ENCODE data around the gene PPP1R11. TPM values are rescaled to one million over a fixed set of nuclear protein-coding genes. Genes with fewer than 3 reads are reported as not detected.

PPP1R11 gene
- total RNA-seq, 5 donors from 2014 or later (not counting 1 experiment from before 2014, with no cell fraction given): 47.2 to 61.4 (median 55.6) TPM

DNA sequence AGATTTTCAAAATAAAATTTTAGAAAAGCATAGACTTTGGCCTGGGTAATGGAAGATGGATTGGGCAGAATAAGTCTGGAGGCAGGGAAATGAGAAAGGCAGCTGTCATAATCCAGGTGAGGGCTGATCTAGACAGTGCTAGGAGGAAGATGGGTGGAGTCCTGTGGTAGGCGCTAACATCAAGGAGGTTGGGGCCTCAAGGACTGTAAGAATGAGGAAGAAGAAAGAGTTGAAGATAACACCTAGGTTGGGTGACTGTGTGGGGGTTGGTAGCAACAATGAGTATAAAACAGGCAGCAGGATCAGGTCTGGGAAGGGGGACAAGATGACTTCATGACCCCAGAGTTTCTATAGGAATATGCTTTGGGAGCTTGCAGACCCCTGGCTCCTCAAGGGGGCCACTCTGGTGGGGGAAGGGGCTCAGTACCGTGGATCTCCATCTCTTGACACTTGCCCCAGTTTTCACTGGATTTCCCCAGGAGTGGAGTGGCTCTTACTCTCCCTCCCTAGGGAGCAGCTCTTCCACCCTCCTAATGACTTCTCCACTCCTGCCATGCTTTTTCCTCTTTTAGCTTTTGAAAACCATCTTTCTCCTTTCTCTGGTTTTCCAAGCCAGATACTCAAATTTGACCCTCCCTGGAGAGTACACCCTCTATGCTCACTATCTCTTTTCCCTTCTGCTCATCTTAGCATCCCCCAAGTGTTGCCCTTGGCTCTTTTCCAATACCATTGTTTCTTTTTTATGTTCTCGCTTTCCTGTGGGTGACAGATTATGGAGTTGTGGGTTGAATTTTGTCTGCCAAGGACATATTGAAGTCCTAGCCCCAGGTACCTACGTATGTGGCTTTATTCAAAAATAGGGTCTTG lies 31.1 kb downstream of the PPP1R11 start:
- peaks cover 32 to 53% of the 10 kb centered on the region in 2 donors for H3K27me3 Mint-ChIP-seq

DNA sequence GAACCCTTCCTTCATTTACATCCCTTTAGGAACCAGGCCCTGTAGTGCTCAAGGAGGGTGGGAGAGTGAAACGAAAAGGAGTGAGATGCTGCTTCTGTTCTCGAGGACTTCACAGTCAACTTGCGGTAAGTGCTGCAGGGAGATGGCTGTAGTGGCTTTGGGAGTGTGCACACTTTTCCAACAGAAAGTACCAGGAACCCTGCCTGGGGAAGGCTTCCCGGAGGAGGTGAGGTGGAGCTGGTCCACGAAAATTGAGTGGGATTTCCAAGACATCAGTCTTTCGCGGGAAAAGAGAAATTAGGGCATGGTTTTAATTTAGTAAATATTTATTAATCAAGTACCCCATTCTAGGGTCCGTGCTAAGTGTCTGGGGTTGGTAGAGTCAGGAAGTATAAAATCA lies 33.2 kb downstream of the PPP1R11 start:
- ChIA-PET CTCF (interaction anchor here in 1 of 2 donors (0.7 kb wide), 1 partner anchor 31 kb away, joined by 3 read pairs; no protein-coding TSS in a partner anchor), POLR2A (no interaction called here)
- peak overlapping the region; percentile 52 to 64 (median 63) for H3K4me3 Mint-ChIP-seq
- Histone ChIP-seq H3K4me1 (ENCODE audit: control insufficient read depth in 1 of 2, extremely low read depth in 1 of 2, insufficient read depth in 2 of 2, low read length in 2 of 2) (peaks cover 43 to 47% of the 10 kb centered on the region in 2 experiments), H3K36me3 (ENCODE audit: control insufficient read depth in 2 of 2, extremely low read depth in 1 of 2, insufficient read depth in 1 of 2, low read length in 1 of 2) (no peaks in the 10 kb centered on the region), H3K9me3 (no peaks in the 10 kb centered on the region), H3K27ac (ENCODE audit: low read length) (no peak overlapping the region), H3K27me3 (replicated peaks in 1 of 2; ENCODE audit: control insufficient read depth in 2 of 2, extremely low read depth in 1 of 2, insufficient read depth in 2 of 2, low read length in 1 of 2) (peaks cover 17 to 49% of the 10 kb centered on the region in 2 experiments), H3K4me3 (ENCODE audit: control insufficient read depth in 1 of 2, extremely low read depth in 1 of 2, low read length in 1 of 2) (no peak overlapping the region)
- H3K4me1 Mint-ChIP-seq: peaks cover 52 to 60% (median 52%) of the 10 kb centered on the region in 3 donors
- peaks cover 24 to 44% of the 10 kb centered on the region in 2 donors for H3K27me3 Mint-ChIP-seq
- no peak overlapping the region for H3K27ac Mint-ChIP-seq
- no peaks in the 10 kb centered on the region for H3K36me3 Mint-ChIP-seq
- H3K9me3 Mint-ChIP-seq: no peaks in the 10 kb centered on the region
- ATAC-seq (replicated peaks in 1 of 4) (no peak), DNase-seq (no peak)
- WGBS (ENCODE audit: insufficient coverage): 100% methylated on average over 1 of the region's 8 CpGs

More for the DNA sequence above, 31.1 kb downstream of the PPP1R11 start:
- H3K4me3 ChIP-seq (ENCODE audit: control insufficient read depth in 1 of 2, extremely low read depth in 1 of 2, low read length in 1 of 2): no peak overlapping the region
- no peak overlapping the region for H3K27ac ChIP-seq (ENCODE audit: low read length)
- Mint-ChIP-seq H3K9me3 (no peaks in the 10 kb centered on the region), H3K4me3 (peak overlapping the region in 1 of 3 donors; percentile 17), H3K27ac (peak overlapping the region in 1 of 2 donors; percentile 1), H3K36me3 (no peaks in the 10 kb centered on the region), H3K4me1 (peaks cover 46 to 54% (median 52%) of the 10 kb centered on the region in 3 donors)
- POLR2A ChIA-PET: no interaction called here
- H3K9me3 ChIP-seq: no peaks in the 10 kb centered on the region
- H3K27me3 ChIP-seq (replicated peaks in 1 of 2; ENCODE audit: control insufficient read depth in 2 of 2, extremely low read depth in 1 of 2, insufficient read depth in 2 of 2, low read length in 1 of 2): peaks cover 12 to 56% of the 10 kb centered on the region in 2 experiments
- peaks cover 39 to 40% of the 10 kb centered on the region in 2 experiments for H3K4me1 ChIP-seq (ENCODE audit: control insufficient read depth in 1 of 2, extremely low read depth in 1 of 2, insufficient read depth in 2 of 2, low read length in 2 of 2)
- CTCF ChIA-PET: interaction anchor here in 1 of 2 donors (0.6 kb wide), 1 partner anchor 1032 kb away, joined by 3 read pairs; no protein-coding TSS in a partner anchor
- ATAC-seq (replicated peaks in 1 of 4) (peak; percentile 31 to 86 (median 57)), DNase-seq (peak in 2 of 35 experiments; percentile 10 to 38)
- no peaks in the 10 kb centered on the region for H3K36me3 ChIP-seq (ENCODE audit: control insufficient read depth in 2 of 2, extremely low read depth in 1 of 2, insufficient read depth in 1 of 2, low read length in 1 of 2)
- 35% methylated on average over 3 of the region's 4 CpGs for WGBS (ENCODE audit: insufficient coverage)

GRCh38 chr6:30100585-30101443 lies 33.8 kb downstream of the PPP1R11 start:
- Mint-ChIP-seq H3K9me3 (no peaks in the 10 kb centered on the region), H3K4me1 (peaks cover 52 to 60% (median 52%) of the 10 kb centered on the region in 3 donors), H3K27me3 (peaks cover 24 to 39% of the 10 kb centered on the region in 2 donors), H3K4me3 (peak overlapping the region; percentile 77 to 86 (median 82)), H3K36me3 (no peaks in the 10 kb centered on the region), H3K27ac (peak overlapping the region in 1 of 2 donors; percentile 43)
- DNase-seq (peak in 5 of 35 experiments; percentile 5 to 33 (median 8)), ATAC-seq (replicated peaks in 1 of 4) (no peak)
- Histone ChIP-seq H3K4me1 (ENCODE audit: control insufficient read depth in 1 of 2, extremely low read depth in 1 of 2, insufficient read depth in 2 of 2, low read length in 2 of 2) (peaks cover 43 to 47% of the 10 kb centered on the region in 2 experiments), H3K4me3 (ENCODE audit: control insufficient read depth in 1 of 2, extremely low read depth in 1 of 2, low read length in 1 of 2) (peak overlapping the region; percentile 39 to 49), H3K27ac (ENCODE audit: low read length) (no peak overlapping the region), H3K36me3 (ENCODE audit: control insufficient read depth in 2 of 2, extremely low read depth in 1 of 2, insufficient read depth in 1 of 2, low read length in 1 of 2) (no peaks in the 10 kb centered on the region), H3K27me3 (replicated peaks in 1 of 2; ENCODE audit: control insufficient read depth in 2 of 2, extremely low read depth in 1 of 2, insufficient read depth in 2 of 2, low read length in 1 of 2) (peaks cover 17 to 46% of the 10 kb centered on the region in 2 experiments), H3K9me3 (no peaks in the 10 kb centered on the region)
- 6% methylated on average over 22 of the region's 47 CpGs for WGBS (ENCODE audit: insufficient coverage)
- ChIA-PET CTCF (interaction anchor here in 1 of 2 donors (1.6 kb wide), 1 partner anchor 31 kb away, joined by 12 read pairs; no protein-coding TSS in a partner anchor), POLR2A (no interaction called here)

DNA sequence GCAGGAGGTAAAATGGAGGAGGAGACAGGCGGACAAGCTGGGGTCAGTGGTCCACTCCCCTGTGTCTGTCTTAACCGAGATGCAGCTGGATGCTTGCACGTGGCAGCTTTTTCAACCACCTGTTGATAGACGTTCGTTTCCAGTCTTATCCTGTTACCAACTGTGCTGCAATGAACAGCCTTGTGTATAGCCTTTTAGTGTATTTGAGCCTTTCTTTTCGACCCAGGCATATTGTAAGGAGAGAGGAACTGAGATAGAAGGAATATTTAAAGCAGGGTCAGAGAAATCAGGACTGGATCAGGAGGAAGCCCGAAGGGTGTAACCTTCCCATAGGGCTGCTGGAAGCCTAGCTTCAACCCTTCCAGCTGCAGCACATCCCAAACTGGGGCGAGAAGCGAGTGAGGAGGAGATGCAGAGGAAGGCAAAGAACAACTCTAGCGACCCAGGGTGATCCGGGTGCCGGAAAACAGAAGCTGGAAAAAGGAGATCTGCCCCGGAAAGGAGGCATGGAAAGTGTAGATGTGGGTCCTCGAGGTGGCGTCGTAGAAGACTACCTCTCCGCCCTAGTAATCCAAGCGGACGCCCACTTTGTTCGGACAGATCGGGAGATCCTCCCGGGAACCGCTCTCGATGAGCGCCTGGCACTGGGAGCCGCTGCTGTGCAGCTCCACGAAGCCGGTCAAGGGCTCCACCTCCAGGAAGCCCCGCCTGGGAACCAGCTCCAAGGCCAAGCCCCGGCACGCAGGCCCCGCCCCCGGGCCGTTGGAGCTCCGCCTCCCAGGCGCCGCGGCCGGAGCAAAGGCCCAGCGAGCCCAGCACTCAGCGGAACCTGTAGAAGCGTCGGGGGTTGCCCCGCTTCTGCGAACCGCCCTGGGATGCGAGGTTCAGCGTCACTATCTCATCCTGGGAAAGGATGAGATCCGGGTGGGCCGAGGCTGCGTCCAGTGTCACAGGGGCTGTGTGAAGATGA lies 34.7 kb downstream of the PPP1R11 start:
- under 1% methylated on average over 38 of the region's 51 CpGs for WGBS (ENCODE audit: insufficient coverage)
- H3K27me3 ChIP-seq (replicated peaks in 1 of 2; ENCODE audit: control insufficient read depth in 2 of 2, extremely low read depth in 1 of 2, insufficient read depth in 2 of 2, low read length in 1 of 2): peaks cover 17 to 52% of the 10 kb centered on the region in 2 experiments
- H3K4me1 Mint-ChIP-seq: peaks cover 52 to 60% (median 52%) of the 10 kb centered on the region in 3 donors

DNA sequence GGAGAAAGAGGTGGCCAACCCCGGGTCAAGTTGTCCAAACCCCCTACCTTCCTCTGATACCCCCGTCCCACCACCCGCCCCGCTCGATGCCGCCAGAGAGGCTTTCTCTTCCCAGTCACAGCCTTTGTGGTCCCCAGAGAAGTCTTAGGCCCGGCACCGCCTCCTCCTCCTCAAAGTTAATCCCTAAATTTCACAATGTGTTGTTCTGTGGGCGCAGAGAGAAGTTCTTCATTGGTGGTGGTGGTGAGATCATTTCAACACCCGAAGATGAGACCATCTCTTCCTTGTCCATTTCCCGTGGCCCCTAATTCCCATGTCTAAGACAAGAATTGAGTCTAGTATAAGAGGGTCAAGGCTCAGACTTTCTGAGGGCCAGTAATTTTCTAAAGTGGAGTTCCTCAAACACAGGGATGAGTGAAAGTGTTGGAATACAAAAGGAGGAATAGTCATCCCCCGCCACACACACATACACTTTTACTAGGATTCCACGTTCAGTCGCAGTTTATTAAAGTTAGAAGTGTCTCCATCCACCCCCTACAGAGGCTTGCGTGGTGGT lies 35.5 kb downstream of the PPP1R11 start:
- ChIA-PET POLR2A (no interaction called here), CTCF (interaction anchor here in 1 of 2 donors (0.7 to 3.5 kb wide), 8 partner anchors 8 to 68 kb away, joined by 3 to 115 read pairs (median 8); no protein-coding TSS in a partner anchor)
- H3K27ac Mint-ChIP-seq: peak overlapping the region; percentile 63 to 77
- H3K4me1 ChIP-seq (ENCODE audit: control insufficient read depth in 1 of 2, extremely low read depth in 1 of 2, insufficient read depth in 2 of 2, low read length in 2 of 2): peaks cover 37 to 45% of the 10 kb centered on the region in 2 experiments
- peak in 2 of 35 experiments; percentile 12 to 19 for DNase-seq
- no peaks in the 10 kb centered on the region for H3K9me3 Mint-ChIP-seq
- H3K4me3 Mint-ChIP-seq: peak overlapping the region; percentile 82 to 86 (median 84)
- WGBS (ENCODE audit: insufficient coverage): 60% methylated on average over 1 of the region's 15 CpGs
- no peaks in the 10 kb centered on the region for H3K9me3 ChIP-seq
- ATAC-seq (replicated peaks in 1 of 4): peak; percentile 18 to 29 (median 22)
- peaks cover 46 to 55% (median 48%) of the 10 kb centered on the region in 3 donors for H3K4me1 Mint-ChIP-seq
- peaks cover 17 to 50% of the 10 kb centered on the region in 2 experiments for H3K27me3 ChIP-seq (replicated peaks in 1 of 2; ENCODE audit: control insufficient read depth in 2 of 2, extremely low read depth in 1 of 2, insufficient read depth in 2 of 2, low read length in 1 of 2)
- peak overlapping the region in 1 of 2 donors; percentile 39 for H3K4me3 ChIP-seq (ENCODE audit: control insufficient read depth in 1 of 2, extremely low read depth in 1 of 2, low read length in 1 of 2)
- H3K36me3 ChIP-seq (ENCODE audit: control insufficient read depth in 2 of 2, extremely low read depth in 1 of 2, insufficient read depth in 1 of 2, low read length in 1 of 2): no peaks in the 10 kb centered on the region
- H3K36me3 Mint-ChIP-seq: no peaks in the 10 kb centered on the region
- H3K27ac ChIP-seq (ENCODE audit: low read length): peak overlapping the region; percentile 21
- H3K27me3 Mint-ChIP-seq: peaks cover 21 to 46% of the 10 kb centered on the region in 2 donors

More for the DNA sequence above, 34.7 kb downstream of the PPP1R11 start:
- peak overlapping the region; percentile 43 to 77 for H3K27ac Mint-ChIP-seq
- no peaks in the 10 kb centered on the region for H3K9me3 Mint-ChIP-seq
- CTCF ChIA-PET: interaction anchor here in 1 of 2 donors (1.6 kb wide), 1 partner anchor 30 kb away, joined by 12 read pairs; no protein-coding TSS in a partner anchor
- H3K4me1 ChIP-seq (ENCODE audit: control insufficient read depth in 1 of 2, extremely low read depth in 1 of 2, insufficient read depth in 2 of 2, low read length in 2 of 2): peaks cover 43 to 47% of the 10 kb centered on the region in 2 experiments
- H3K9me3 ChIP-seq: no peaks in the 10 kb centered on the region
- peak overlapping the region; percentile 77 to 86 (median 82) for H3K4me3 Mint-ChIP-seq
- POLR2A ChIA-PET: no interaction called here
- peak overlapping the region; percentile 39 to 49 for H3K4me3 ChIP-seq (ENCODE audit: control insufficient read depth in 1 of 2, extremely low read depth in 1 of 2, low read length in 1 of 2)
- H3K36me3 ChIP-seq (ENCODE audit: control insufficient read depth in 2 of 2, extremely low read depth in 1 of 2, insufficient read depth in 1 of 2, low read length in 1 of 2): no peaks in the 10 kb centered on the region
- DNase-seq (peak in 26 of 35 experiments; percentile 5 to 70 (median 25)), ATAC-seq (replicated peaks in 1 of 4) (peak; percentile 36 to 52 (median 41))
- peak overlapping the region; percentile 21 for H3K27ac ChIP-seq (ENCODE audit: low read length)
- no peaks in the 10 kb centered on the region for H3K36me3 Mint-ChIP-seq
- peaks cover 24 to 44% of the 10 kb centered on the region in 2 donors for H3K27me3 Mint-ChIP-seq

Data from T-cell (primary cell).